Measurements from ENCODE around the gene TUBGCP6. TPM values are rescaled to one million over a fixed set of nuclear protein-coding genes. Genes with fewer than 3 reads are reported as not detected.
"Not testable (repeated sequence)": the region's sequence is repeated elsewhere in the genome, so short reads cannot be mapped to it uniquely, and the experiment has no call there.

Gene TUBGCP6
- total RNA-seq, 1 donor from 2014 or later, result 22.0 TPM

- no peak for DNase-seq (ENCODE audit: low read depth, low spot score)
Measured at GRCh38 chr22:50211147-50211546, 33.7 kb downstream of the TUBGCP6 start.

GRCh38 chr22:50210378-50211139 lies 34.3 kb downstream of the TUBGCP6 start:
- no peak for DNase-seq (ENCODE audit: low read depth, low spot score)

- DNase-seq (ENCODE audit: low read depth, low spot score), result no peak
Measured at GRCh38 chr22:50209893-50210292, 34.9 kb downstream of the TUBGCP6 start.

- no peak for DNase-seq (ENCODE audit: low read depth, low spot score)
Measured at GRCh38 chr22:50208939-50209892, 35.6 kb downstream of the TUBGCP6 start.

GRCh38 chr22:50208430-50208938 lies 36.3 kb downstream of the TUBGCP6 start:
- DNase-seq (ENCODE audit: low read depth, low spot score), result no peak

- no peak for DNase-seq (ENCODE audit: low read depth, low spot score)
Measured at GRCh38 chr22:50207383-50208140, 37.3 kb downstream of the TUBGCP6 start.

GRCh38 chr22:50206599-50206998 lies 38.2 kb downstream of the TUBGCP6 start:
- no peak for DNase-seq (ENCODE audit: low read depth, low spot score)

- DNase-seq (ENCODE audit: low read depth, low spot score), result no peak
Measured at GRCh38 chr22:50205781-50206569, 38.8 kb downstream of the TUBGCP6 start.

GRCh38 chr22:50204998-50205397 lies 39.8 kb downstream of the TUBGCP6 start:
- DNase-seq (ENCODE audit: low read depth, low spot score), result not testable (repeated sequence)

- no peak for DNase-seq (ENCODE audit: low read depth, low spot score)
Measured at GRCh38 chr22:50204571-50204970, 40.3 kb downstream of the TUBGCP6 start.

GRCh38 chr22:50203288-50203687 lies 41.5 kb downstream of the TUBGCP6 start:
- DNase-seq (ENCODE audit: low read depth, low spot score), result no peak

GRCh38 chr22:50202130-50202666 lies 42.6 kb downstream of the TUBGCP6 start:
- no peak for DNase-seq (ENCODE audit: low read depth, low spot score)

- DNase-seq (ENCODE audit: low read depth, low spot score), result no peak
Measured at GRCh38 chr22:50201191-50202129, 43.4 kb downstream of the TUBGCP6 start.

- peak; percentile 44 for DNase-seq (ENCODE audit: low read depth, low spot score)
Measured at GRCh38 chr22:50200461-50201190, 44.2 kb downstream of the TUBGCP6 start, which contains the start of gene SELENOO. TSS of gene SELENOO (plus strand) at chr22:50201011. CDS start at chr22:50201037, 26 bp downstream.

GRCh38 chr22:50199829-50200460 lies 44.9 kb downstream of the TUBGCP6 start:
- no peak for DNase-seq (ENCODE audit: low read depth, low spot score)

GRCh38 chr22:50199251-50199721 lies 45.5 kb downstream of the TUBGCP6 start:
- DNase-seq (ENCODE audit: low read depth, low spot score), result no peak

- DNase-seq (ENCODE audit: low read depth, low spot score), result no peak
Measured at GRCh38 chr22:50198624-50199017, 46.2 kb downstream of the TUBGCP6 start.

All from pulmonary artery endothelial cell (primary cell).